HG02571 (cell line): ENCODE results near the gene SNED1.

Experiments
- ATAC-seq: cut with Tn5 transposase; IDR thresholded peaks from one replicate; pipeline ENCODE4 v1.9.1; 2021; ENCODE audit warnings: mild to moderate bottlenecking, moderate library complexity; ENCODE audit not compliant: unreplicated experiment

Gene SNED1

GRCh38 chr2:241066171-241066892, 67.9 kb downstream of the SNED1 start:
- no peak for ATAC-seq

GRCh38 chr2:241066893-241067341, 68.5 kb downstream of the SNED1 start:
- ATAC-seq: no peak

DNA sequence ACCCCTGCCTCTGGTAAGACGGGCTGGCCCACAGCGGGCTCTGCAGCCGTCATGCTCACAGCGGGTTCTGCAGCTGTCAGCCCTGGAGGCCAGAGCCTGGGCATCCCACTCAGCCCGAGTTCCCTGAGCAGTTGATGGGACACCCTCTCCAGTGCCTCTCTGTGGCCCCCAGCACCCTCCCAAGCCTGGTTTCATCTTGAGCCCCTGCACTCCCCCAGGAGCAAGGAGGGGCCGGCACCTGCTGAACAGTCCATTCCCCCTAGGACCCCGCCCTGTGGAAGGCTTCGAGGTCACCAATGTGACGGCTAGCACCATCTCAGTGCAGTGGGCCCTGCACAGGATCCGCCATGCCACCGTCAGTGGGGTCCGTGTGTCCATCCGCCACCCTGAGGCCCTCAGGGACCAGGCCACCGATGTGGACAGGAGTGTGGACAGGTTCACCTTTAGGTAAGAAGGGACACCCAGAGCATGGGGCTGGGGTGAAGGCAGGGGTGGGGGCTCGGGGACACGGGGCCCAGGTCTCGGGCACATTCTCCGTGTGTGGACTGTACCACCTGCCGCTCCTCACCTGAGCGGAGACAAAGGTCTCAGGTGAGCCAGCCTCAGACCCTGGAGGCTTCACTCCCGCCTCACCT, 69.2 kb downstream of the SNED1 start:
- ATAC-seq: no peak

- ATAC-seq: no peak
Observed at GRCh38 chr2:241068136-241068941, 69.9 kb downstream of the SNED1 start.

- ATAC-seq: no peak
Observed at GRCh38 chr2:241068942-241069810, 70.8 kb downstream of the SNED1 start.

DNA sequence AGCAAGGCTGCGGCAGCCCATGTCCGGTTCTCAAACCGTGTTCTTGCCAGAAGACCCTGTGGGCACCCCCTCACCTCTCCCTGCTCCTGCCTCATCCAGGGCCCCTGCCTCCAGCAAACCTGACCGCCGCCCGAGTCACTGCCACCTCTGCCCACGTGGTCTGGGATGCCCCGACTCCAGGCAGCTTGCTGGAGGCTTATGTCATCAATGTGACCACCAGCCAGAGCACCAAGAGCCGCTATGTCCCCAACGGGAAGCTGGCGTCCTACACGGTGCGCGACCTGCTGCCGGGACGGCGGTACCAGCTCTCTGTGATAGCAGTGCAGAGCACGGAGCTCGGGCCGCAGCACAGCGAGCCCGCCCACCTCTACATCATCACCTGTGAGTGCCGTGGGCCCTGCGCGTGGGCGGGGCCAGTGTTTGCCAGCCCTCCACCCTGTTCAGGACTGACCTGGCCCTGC, 71.4 kb downstream of the SNED1 start:
- no peak for ATAC-seq

DNA sequence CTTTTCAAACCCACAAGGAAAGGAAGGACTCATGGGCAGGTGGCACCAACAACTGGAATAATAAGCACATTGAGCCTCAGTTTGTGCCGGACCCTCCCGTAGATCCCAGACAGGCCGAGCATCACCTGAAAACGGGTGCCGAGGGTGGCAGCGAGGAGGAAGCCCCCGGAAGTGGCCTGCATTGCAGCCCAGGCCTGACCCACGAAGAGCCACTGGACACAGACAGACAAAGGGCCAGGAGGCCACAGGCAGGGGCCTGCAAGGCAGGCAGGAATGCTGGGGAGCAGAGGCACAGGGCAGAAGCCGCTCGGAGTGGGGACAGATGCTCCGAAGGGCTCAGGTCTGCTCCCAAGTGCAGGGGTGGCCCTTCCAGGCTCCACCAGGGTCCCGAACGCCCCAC, 71.9 kb downstream of the SNED1 start:
- no peak for ATAC-seq

DNA sequence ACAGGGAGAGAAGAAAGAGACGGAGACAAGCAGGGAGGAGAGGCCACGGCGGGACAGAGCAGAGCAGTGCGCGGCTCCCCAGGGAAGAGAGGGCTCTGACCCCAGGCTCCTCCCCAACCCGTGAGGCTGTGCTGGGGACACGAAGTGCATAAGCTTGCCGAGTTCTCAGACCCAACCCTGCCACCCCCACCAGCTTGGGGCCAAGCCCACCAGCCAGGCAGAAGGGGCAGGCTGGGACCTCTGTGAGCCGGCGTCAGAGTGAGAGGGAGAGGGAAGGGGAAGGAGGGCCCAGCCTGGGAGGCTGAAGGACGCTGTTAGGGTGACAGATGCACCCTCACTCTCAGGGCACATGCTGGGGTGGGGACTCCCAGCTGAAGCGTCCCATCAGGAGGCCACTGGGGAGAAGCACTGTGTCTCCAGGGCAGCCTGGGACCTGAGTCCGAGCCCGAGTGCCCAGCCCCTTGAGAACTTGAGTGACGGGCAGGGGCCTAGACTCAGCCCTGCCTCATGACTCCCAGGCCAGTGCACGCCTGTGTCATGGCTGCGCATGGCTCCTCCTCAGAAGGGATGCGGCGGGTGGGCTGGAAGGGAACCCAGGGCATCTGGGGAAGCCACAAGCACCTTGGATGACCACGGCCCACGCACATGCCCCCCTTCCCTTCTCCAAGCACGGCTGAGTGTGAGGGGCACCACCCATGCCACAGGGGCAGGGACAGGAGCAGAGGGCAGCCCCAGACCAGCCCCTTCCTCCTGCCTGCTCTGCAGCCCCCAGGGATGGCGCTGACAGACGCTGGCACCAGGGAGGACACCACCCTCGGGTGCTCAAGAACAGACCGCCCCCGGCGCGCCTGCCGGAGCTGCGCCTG, 72.6 kb downstream of the SNED1 start:
- ATAC-seq: no peak

DNA sequence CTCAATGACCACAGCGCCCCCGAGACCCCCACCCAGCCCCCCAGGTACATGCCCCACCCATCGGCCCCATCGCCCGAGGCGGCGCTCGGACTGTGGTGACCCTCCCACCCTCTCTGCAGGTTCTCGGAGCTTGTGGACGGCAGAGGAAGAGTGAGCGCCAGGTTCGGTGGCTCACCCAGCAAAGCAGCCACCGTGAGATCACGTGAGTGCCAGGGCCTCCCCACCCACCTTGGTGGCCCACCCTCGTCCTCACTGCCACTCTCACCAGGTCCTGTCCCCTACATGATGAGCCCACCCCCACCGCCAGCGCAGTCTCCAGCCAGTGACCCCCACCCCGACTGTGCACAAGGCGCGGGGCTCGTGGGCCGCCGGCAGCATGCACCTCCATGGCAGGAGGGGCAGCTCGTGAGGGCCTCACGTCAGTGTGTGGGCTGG, 73.3 kb downstream of the SNED1 start:
- ATAC-seq: no peak

- no peak for ATAC-seq
Observed at GRCh38 chr2:241072151-241072550, 73.7 kb downstream of the SNED1 start.

- no peak for ATAC-seq
Observed at GRCh38 chr2:241072553-241073165, 74.2 kb downstream of the SNED1 start.

GRCh38 chr2:241073166-241074064, 75.0 kb downstream of the SNED1 start:
- no peak for ATAC-seq

GRCh38 chr2:241074065-241074818, 75.8 kb downstream of the SNED1 start:
- no peak for ATAC-seq

GRCh38 chr2:241074901-241075540, 76.6 kb downstream of the SNED1 start:
- no peak for ATAC-seq

- ATAC-seq: no peak
Observed at GRCh38 chr2:241080405-241081189, 82.2 kb downstream of the SNED1 start.

DNA sequence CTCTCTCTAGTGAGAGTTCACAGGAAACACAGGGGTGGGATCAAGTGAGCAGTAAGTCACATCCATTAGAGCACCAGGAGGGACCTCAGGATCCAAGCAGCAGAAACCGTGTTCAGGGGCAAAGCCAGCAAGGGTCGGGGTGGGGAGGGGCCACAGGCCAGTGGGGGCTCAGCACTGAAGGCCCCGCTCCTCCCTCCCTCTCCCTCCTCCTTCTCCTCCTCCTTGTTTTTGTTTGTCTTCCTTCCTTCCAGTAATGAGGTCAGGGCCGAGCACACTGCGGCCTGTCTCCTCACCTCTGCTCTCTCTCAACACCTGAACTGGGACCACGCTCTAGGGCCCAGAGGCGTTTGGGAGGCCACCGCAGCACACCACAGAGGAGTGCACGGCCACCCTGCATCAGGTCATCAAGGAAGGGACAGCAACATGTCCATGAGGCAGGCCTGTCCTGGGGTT, 82.8 kb downstream of the SNED1 start:
- ATAC-seq: no peak
